SK-N-SH treated with all-trans-retinoic acid at 6 μM for 48 hours (cell line): ENCODE results near the gene PLXNA4.

ENCODE experiments used
- ATAC-seq: fragments of 200-7000 bp; cut with Tn5 transposase; 3 replicates; pipeline ENCODE4 v1.9.1; 2020; ENCODE audit warnings: mild to moderate bottlenecking, moderate library complexity
- ARNTL ChIP-seq: fragments of 450-650 bp; formaldehyde crosslinking; IDR thresholded peaks from 2 replicates; pipeline ENCODE4 v1.5.0; 2020; ENCODE audit warnings: low read depth, mild to moderate bottlenecking, moderate library complexity, borderline replicate concordance
- ESRRG ChIP-seq: fragments of 250-450 bp; sonication (Bioruptor Pico); IDR thresholded peaks from 2 replicates; pipeline ENCODE4 v1.6.1; 2021; ENCODE audit warnings: mild to moderate bottlenecking
- GLIS3 ChIP-seq: fragments of 250-450 bp; sonication (Bioruptor Pico); IDR thresholded peaks from 2 replicates; pipeline ENCODE4 v1.5.0; 2020; ENCODE audit warnings: mild to moderate bottlenecking, moderate library complexity
- ISL1 ChIP-seq: fragments of 250-450 bp; sonication (Bioruptor Pico); IDR thresholded peaks from 2 replicates; pipeline ENCODE4 v2.1.2; 2022; ENCODE audit warnings: mild to moderate bottlenecking, moderate library complexity
- OSR1 ChIP-seq: fragments of 250-450 bp; sonication (Bioruptor Pico); IDR thresholded peaks from 2 replicates; pipeline ENCODE4 v1.8.0; 2022; ENCODE audit warnings: moderate library complexity, mild to moderate bottlenecking, inconsistent platforms
- PPARA ChIP-seq: fragments of 250-450 bp; sonication (Bioruptor Pico); IDR thresholded peaks from 2 replicates; pipeline ENCODE4 v1.5.0; 2020; ENCODE audit warnings: mild to moderate bottlenecking, borderline replicate concordance
- RARB ChIP-seq: fragments of 250-450 bp; sonication (Bioruptor Pico); IDR thresholded peaks from 2 replicates; pipeline ENCODE4 v1.8.0; 2021; ENCODE audit warnings: mild to moderate bottlenecking, moderate library complexity
- SNAI2 ChIP-seq: fragments of 250-450 bp; sonication (Bioruptor Pico); IDR thresholded peaks from 2 replicates; pipeline ENCODE4 v1.5.0; 2020; ENCODE audit warnings: mild to moderate bottlenecking, moderate library complexity
- TCF4 ChIP-seq: fragments of 250-450 bp; sonication (Bioruptor Pico); IDR thresholded peaks from 2 replicates; pipeline ENCODE4 v1.8.0; 2021; ENCODE audit warnings: mild to moderate bottlenecking, moderate library complexity, borderline replicate concordance
- ZC3H10 ChIP-seq: fragments of 250-450 bp; sonication (Bioruptor Pico); IDR thresholded peaks from 2 replicates; pipeline ENCODE4 v1.5.1; 2021; ENCODE audit warnings: mild to moderate bottlenecking, moderate library complexity
- ZFP3 ChIP-seq: fragments of 250-450 bp; sonication (Bioruptor Pico); IDR thresholded peaks from 2 replicates; pipeline ENCODE4 v1.5.0; 2020; ENCODE audit warnings: mild to moderate bottlenecking, moderate library complexity
- ZFP30 ChIP-seq: fragments of 450-650 bp; formaldehyde crosslinking; IDR thresholded peaks from 2 replicates; pipeline ENCODE4 v1.5.0; 2022; ENCODE audit warnings: mild to moderate bottlenecking, moderate library complexity
- ZNF565 ChIP-seq: fragments of 450-650 bp; formaldehyde crosslinking; conservative IDR thresholded peaks from 2 replicates; pipeline ENCODE4 v1.5.0; 2020; ENCODE audit warnings: low read depth, mild to moderate bottlenecking, moderate library complexity
- ZNF70 ChIP-seq: fragments of 450-650 bp; formaldehyde crosslinking; IDR thresholded peaks from 2 replicates; pipeline ENCODE4 v1.5.0; 2020; ENCODE audit warnings: mild to moderate bottlenecking, moderate library complexity
- ZNF8 ChIP-seq: fragments of 450-650 bp; formaldehyde crosslinking; IDR thresholded peaks from 2 replicates; pipeline ENCODE4 v1.5.0; 2020; ENCODE audit warnings: mild to moderate bottlenecking, moderate library complexity
- TF ChIP-seq, protein P1 (sequence below): fragments of 250-450 bp; sonication (Bioruptor Pico); IDR thresholded peaks from 2 replicates; pipeline ENCODE4 v1.8.0; 2021; ENCODE audit warnings: low read depth, mild to moderate bottlenecking, moderate library complexity, borderline replicate concordance
- TF ChIP-seq, protein P2 (sequence below): fragments of 250-450 bp; sonication (Bioruptor Pico); IDR thresholded peaks from 2 replicates; pipeline ENCODE4 v1.8.0; 2020; ENCODE audit warnings: mild to moderate bottlenecking, moderate library complexity, borderline replicate concordance
- TF ChIP-seq, protein P3 (sequence below): fragments of 250-450 bp; sonication (Bioruptor Pico); IDR thresholded peaks from 2 replicates; pipeline ENCODE4 v1.5.1; 2021; ENCODE audit warnings: mild to moderate bottlenecking, moderate library complexity
- TF ChIP-seq, protein P4 (sequence below): fragments of 250-450 bp; sonication (Bioruptor Pico); IDR thresholded peaks from 2 replicates; pipeline ENCODE4 v1.5.1; 2020; ENCODE audit warnings: low read depth, mild to moderate bottlenecking, moderate library complexity
- TF ChIP-seq, protein P5 (sequence below): fragments of 250-450 bp; sonication (Bioruptor Pico); IDR thresholded peaks from 2 replicates; pipeline ENCODE4 v1.5.0; 2020; ENCODE audit warnings: mild to moderate bottlenecking, moderate library complexity

Gene PLXNA4

DNA sequence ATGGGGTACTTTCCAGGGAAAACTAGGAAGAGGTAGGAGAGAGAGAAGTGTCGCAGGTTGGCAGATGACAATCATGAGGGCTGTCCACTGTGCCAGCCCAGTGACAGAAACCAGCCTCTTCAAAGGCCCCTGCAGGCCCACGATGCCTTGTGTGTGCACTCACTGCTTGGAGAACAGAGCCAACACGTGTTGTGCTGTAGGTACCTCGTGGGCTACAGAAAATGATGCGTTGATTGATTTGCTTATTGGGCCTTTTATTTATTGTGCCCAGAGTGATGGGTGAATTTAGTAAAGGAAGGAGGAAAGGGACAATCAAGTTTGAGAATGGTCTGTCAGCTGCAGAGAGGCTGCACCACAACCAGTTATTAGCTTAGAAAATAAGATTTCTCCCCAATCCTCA is 215.1 kb downstream of the PLXNA4 start:
- TF ChIP-seq ZFP3 (CRISPR knock-in tag) (no peak), ZNF565 (CRISPR knock-in tag) (no peak), ZNF8 (CRISPR knock-in tag) (no peak), TCF4 (CRISPR knock-in tag) (no peak), ARNTL (CRISPR knock-in tag) (no peak), ZNF70 (no peak), ZC3H10 (CRISPR knock-in tag) (no peak)
- TF ChIP-seq, protein P1, sequence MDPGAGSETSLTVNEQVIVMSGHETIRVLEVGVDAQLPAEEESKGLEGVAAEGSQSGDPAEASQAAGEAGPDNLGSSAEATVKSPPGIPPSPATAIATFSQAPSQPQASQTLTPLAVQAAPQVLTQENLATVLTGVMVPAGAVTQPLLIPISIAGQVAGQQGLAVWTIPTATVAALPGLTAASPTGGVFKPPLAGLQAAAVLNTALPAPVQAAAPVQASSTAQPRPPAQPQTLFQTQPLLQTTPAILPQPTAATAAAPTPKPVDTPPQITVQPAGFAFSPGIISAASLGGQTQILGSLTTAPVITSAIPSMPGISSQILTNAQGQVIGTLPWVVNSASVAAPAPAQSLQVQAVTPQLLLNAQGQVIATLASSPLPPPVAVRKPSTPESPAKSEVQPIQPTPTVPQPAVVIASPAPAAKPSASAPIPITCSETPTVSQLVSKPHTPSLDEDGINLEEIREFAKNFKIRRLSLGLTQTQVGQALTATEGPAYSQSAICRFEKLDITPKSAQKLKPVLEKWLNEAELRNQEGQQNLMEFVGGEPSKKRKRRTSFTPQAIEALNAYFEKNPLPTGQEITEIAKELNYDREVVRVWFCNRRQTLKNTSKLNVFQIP, result no peak
- TF ChIP-seq, protein P2, sequence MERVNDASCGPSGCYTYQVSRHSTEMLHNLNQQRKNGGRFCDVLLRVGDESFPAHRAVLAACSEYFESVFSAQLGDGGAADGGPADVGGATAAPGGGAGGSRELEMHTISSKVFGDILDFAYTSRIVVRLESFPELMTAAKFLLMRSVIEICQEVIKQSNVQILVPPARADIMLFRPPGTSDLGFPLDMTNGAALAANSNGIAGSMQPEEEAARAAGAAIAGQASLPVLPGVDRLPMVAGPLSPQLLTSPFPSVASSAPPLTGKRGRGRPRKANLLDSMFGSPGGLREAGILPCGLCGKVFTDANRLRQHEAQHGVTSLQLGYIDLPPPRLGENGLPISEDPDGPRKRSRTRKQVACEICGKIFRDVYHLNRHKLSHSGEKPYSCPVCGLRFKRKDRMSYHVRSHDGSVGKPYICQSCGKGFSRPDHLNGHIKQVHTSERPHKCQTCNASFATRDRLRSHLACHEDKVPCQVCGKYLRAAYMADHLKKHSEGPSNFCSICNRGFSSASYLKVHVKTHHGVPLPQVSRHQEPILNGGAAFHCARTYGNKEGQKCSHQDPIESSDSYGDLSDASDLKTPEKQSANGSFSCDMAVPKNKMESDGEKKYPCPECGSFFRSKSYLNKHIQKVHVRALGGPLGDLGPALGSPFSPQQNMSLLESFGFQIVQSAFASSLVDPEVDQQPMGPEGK (CRISPR knock-in tag), result no peak
- TF ChIP-seq, all 23 proteins: peak for 0
- ATAC-seq, result no peak

DNA sequence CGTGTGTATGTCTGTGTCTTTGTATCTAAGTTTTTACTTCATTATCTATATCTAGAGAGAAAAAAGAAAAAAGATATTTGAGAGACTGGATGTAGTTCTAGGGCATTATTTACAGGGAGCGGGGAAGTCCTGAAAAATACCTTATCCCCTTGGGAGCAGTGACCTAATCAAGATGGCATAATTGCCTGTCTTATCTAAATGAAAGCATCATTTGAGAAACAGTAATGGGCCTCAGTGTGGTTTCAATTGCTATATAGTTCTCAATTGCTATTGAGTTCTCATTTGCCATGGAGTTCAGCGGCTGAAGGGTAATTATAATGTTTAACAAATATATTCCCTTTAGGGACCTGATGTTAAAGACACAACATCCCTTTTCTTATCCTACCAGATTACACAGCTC is 216.5 kb downstream of the PLXNA4 start:
- TF ChIP-seq PPARA (CRISPR knock-in tag), result no peak
- no peak for TF ChIP-seq OSR1
- TF ChIP-seq, protein P1, result no peak
- no peak for TF ChIP-seq RARB
- TF ChIP-seq ISL1 (CRISPR knock-in tag), result no peak
- TF ChIP-seq ESRRG, result no peak
- no peak for TF ChIP-seq ZC3H10 (CRISPR knock-in tag)
- no peak for TF ChIP-seq ZFP3 (CRISPR knock-in tag)
- TF ChIP-seq ZNF70, result no peak
- no peak for TF ChIP-seq GLIS3 (CRISPR knock-in tag)
- TF ChIP-seq, protein P3, sequence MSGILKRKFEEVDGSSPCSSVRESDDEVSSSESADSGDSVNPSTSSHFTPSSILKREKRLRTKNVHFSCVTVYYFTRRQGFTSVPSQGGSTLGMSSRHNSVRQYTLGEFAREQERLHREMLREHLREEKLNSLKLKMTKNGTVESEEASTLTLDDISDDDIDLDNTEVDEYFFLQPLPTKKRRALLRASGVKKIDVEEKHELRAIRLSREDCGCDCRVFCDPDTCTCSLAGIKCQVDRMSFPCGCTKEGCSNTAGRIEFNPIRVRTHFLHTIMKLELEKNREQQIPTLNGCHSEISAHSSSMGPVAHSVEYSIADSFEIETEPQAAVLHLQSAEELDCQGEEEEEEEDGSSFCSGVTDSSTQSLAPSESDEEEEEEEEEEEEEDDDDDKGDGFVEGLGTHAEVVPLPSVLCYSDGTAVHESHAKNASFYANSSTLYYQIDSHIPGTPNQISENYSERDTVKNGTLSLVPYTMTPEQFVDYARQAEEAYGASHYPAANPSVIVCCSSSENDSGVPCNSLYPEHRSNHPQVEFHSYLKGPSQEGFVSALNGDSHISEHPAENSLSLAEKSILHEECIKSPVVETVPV (CRISPR knock-in tag), result no peak
- TF ChIP-seq, protein P2 (CRISPR knock-in tag), result no peak
- TF ChIP-seq, protein P4, sequence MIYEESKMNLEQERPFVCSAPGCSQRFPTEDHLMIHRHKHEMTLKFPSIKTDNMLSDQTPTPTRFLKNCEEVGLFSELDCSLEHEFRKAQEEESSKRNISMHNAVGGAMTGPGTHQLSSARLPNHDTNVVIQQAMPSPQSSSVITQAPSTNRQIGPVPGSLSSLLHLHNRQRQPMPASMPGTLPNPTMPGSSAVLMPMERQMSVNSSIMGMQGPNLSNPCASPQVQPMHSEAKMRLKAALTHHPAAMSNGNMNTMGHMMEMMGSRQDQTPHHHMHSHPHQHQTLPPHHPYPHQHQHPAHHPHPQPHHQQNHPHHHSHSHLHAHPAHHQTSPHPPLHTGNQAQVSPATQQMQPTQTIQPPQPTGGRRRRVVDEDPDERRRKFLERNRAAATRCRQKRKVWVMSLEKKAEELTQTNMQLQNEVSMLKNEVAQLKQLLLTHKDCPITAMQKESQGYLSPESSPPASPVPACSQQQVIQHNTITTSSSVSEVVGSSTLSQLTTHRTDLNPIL, result no peak
- TF ChIP-seq ZNF8 (CRISPR knock-in tag), result no peak
- TF ChIP-seq ARNTL (CRISPR knock-in tag), result no peak
- no peak for TF ChIP-seq ZFP30 (CRISPR knock-in tag)
- ATAC-seq, result no peak

DNA sequence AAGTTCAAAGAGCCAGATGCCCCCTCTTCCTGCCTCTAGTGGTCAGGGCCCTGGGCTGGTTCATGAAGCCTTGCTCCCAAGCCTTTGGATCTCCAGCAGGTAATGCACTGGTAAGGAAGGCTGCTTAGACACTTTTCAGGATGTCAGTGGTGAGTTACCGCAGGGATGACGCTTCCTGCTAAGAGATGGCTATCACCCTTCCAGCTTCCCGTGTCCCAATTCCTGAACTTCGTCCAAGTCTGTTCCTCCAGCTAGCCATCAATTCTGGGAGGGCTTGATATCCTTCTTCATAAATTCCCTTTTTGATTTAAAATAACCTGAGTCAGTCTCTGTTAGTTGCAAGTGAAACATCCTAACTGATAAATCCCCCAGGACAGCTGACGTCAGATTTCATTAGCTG is 221.2 kb downstream of the PLXNA4 start:
- ATAC-seq, result peak; percentile 38; the same call in 2 of the 3 replicates
- 0 out of 2 replicates have a peak, but pooled peaks have one; percentile 62 for TF ChIP-seq ZFP3 (CRISPR knock-in tag)
- TF ChIP-seq, protein P5, sequence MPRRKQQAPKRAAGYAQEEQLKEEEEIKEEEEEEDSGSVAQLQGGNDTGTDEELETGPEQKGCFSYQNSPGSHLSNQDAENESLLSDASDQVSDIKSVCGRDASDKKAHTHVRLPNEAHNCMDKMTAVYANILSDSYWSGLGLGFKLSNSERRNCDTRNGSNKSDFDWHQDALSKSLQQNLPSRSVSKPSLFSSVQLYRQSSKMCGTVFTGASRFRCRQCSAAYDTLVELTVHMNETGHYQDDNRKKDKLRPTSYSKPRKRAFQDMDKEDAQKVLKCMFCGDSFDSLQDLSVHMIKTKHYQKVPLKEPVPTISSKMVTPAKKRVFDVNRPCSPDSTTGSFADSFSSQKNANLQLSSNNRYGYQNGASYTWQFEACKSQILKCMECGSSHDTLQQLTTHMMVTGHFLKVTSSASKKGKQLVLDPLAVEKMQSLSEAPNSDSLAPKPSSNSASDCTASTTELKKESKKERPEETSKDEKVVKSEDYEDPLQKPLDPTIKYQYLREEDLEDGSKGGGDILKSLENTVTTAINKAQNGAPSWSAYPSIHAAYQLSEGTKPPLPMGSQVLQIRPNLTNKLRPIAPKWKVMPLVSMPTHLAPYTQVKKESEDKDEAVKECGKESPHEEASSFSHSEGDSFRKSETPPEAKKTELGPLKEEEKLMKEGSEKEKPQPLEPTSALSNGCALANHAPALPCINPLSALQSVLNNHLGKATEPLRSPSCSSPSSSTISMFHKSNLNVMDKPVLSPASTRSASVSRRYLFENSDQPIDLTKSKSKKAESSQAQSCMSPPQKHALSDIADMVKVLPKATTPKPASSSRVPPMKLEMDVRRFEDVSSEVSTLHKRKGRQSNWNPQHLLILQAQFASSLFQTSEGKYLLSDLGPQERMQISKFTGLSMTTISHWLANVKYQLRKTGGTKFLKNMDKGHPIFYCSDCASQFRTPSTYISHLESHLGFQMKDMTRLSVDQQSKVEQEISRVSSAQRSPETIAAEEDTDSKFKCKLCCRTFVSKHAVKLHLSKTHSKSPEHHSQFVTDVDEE (CRISPR knock-in tag), result peak; percentile 55; the same call in 1 of the 2 replicates
- TF ChIP-seq, protein P2 (CRISPR knock-in tag), result no peak
- TF ChIP-seq, protein P3 (CRISPR knock-in tag), result no peak
- no peak for TF ChIP-seq SNAI2 (CRISPR knock-in tag)
- no peak for TF ChIP-seq ARNTL (CRISPR knock-in tag)
- no peak for TF ChIP-seq TCF4 (CRISPR knock-in tag)
- TF ChIP-seq ZFP30 (CRISPR knock-in tag), result no peak
- peak; percentile 56; the same call in 1 of the 2 replicates for TF ChIP-seq ZNF8 (CRISPR knock-in tag)
